Anterior cingulate cortex (tissue), 58 donors: ENCODE results near the gene LDB2.

ENCODE experiments used
- DNase-seq, 58 donors: peaks; one replicate each; lab custom pipeline; 2025; lab: John Stamatoyannopoulos, UW

LDB2 gene

GRCh38 chr4:16730522-16731205 lies 167.8 kb downstream of the LDB2 start:
- no peak for DNase-seq

- no peak for DNase-seq
Observed at GRCh38 chr4:16729336-16729735, 169.1 kb downstream of the LDB2 start.

- no peak for DNase-seq
Observed at GRCh38 chr4:16728849-16729248, 169.6 kb downstream of the LDB2 start.

GRCh38 chr4:16728111-16728510 lies 170.3 kb downstream of the LDB2 start:
- no peak for DNase-seq

GRCh38 chr4:16727218-16727617 lies 171.2 kb downstream of the LDB2 start:
- no peak for DNase-seq

GRCh38 chr4:16726368-16727050 lies 171.9 kb downstream of the LDB2 start:
- DNase-seq = no peak

- no peak for DNase-seq
Observed at GRCh38 chr4:16725252-16725651, 173.2 kb downstream of the LDB2 start.

GRCh38 chr4:16722416-16722815 lies 176.0 kb downstream of the LDB2 start:
- no peak for DNase-seq

GRCh38 chr4:16721613-16722291 lies 176.7 kb downstream of the LDB2 start:
- no peak for DNase-seq

- DNase-seq = no peak
Observed at GRCh38 chr4:16720761-16721160, 177.7 kb downstream of the LDB2 start.

GRCh38 chr4:16717266-16717970 lies 181.0 kb downstream of the LDB2 start:
- DNase-seq = no peak

GRCh38 chr4:16715482-16715881 lies 183.0 kb downstream of the LDB2 start:
- DNase-seq = no peak

GRCh38 chr4:16714191-16714590 lies 184.3 kb downstream of the LDB2 start:
- DNase-seq = no peak

GRCh38 chr4:16713696-16714095 lies 184.7 kb downstream of the LDB2 start:
- DNase-seq = no peak

GRCh38 chr4:16713271-16713670 lies 185.2 kb downstream of the LDB2 start:
- no peak for DNase-seq

GRCh38 chr4:16710198-16710597 lies 188.2 kb downstream of the LDB2 start:
- DNase-seq = no peak

GRCh38 chr4:16707874-16708273 lies 190.6 kb downstream of the LDB2 start:
- no peak for DNase-seq

GRCh38 chr4:16706251-16706650 lies 192.2 kb downstream of the LDB2 start:
- DNase-seq = no peak

GRCh38 chr4:16705341-16705740 lies 193.1 kb downstream of the LDB2 start:
- no peak for DNase-seq

GRCh38 chr4:16704489-16704888 lies 194.0 kb downstream of the LDB2 start:
- DNase-seq = no peak

- no peak for DNase-seq
Observed at GRCh38 chr4:16695896-16696295, 202.5 kb downstream of the LDB2 start.
